ENCODE data around the gene CCDC91.

The CCDC91 gene

GRCh38 chr12:28486521-28486920 is 296.3 kb downstream of the CCDC91 start:
- Histone ChIP-seq H4K20me1 (no peaks in the 10 kb centered on the region), H3K4me3 (no peak overlapping the region), H3K36me3 (no peaks in the 10 kb centered on the region), H3K9ac (no peak overlapping the region), H3K9me3 (no peaks in the 10 kb centered on the region), H3K27ac (no peak overlapping the region), H3K27me3 (no peaks in the 10 kb centered on the region), H3K4me2 (no peak overlapping the region), H3K4me1 (no peaks in the 10 kb centered on the region)
- TF ChIP-seq Cebpa-rat (IDR thresholded peaks at IDR 0.05) = no peak

DNA sequence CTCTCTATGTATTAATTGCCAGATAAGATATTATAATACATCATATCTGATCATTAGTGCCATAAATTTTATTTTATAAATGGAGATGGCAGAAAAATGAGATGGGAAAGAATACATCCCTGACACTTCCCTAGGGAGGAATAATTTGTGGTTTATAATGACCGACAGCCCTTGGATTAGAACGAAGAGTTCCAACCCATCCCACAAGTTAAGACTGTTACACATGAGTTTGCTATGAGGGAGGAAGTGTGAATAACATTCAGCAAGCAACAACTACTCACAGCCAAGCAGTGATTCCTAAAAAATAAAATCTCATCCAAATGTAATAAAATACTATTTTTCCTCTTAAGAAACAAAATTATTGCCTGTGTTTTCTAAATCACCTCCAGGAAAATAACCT is 299.0 kb downstream of the CCDC91 start:
- Histone ChIP-seq H3K4me1 (no peaks in the 10 kb centered on the region), H3K9ac (no peak overlapping the region), H3K4me3 (no peak overlapping the region), H3K4me2 (no peak overlapping the region), H3K27ac (no peak overlapping the region), H3K27me3 (no peaks in the 10 kb centered on the region), H3K9me3 (no peaks in the 10 kb centered on the region), H4K20me1 (no peaks in the 10 kb centered on the region), H3K36me3 (no peaks in the 10 kb centered on the region)
- no peak for TF ChIP-seq Cebpa-rat (IDR thresholded peaks at IDR 0.05)

DNA sequence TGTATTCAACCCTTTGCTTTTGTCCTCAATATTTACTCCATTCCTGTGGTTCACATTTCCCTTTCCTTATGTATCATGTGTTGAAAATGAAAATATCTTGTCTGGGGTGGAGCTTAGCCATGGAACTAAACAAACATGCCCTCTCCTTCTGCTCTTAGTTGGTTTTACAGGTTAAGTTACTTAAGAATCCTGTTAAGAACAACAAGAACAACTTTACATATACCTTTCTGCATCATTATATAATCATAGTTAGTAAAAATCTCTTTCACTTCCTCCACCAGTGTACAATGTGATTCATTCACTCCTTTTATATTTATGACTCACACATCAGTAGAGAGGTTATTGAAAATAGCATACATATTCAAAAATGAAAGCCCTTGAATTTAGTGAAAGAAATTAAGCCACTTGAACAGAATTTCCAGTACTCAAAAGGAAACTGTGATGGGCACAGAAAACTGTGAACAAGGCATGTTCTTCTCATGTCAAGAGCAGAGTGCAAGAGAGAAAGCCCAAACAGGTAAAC is 307.7 kb downstream of the CCDC91 start:
- no peak for TF ChIP-seq Cebpa-rat (IDR thresholded peaks at IDR 0.05)
- Histone ChIP-seq H3K27me3 (no peaks in the 10 kb centered on the region), H3K9ac (no peak overlapping the region), H3K9me3 (no peaks in the 10 kb centered on the region), H3K27ac (no peak overlapping the region), H3K4me2 (no peak overlapping the region), H3K4me3 (no peak overlapping the region), H4K20me1 (no peaks in the 10 kb centered on the region), H3K36me3 (no peaks in the 10 kb centered on the region), H3K4me1 (no peaks in the 10 kb centered on the region)

DNA sequence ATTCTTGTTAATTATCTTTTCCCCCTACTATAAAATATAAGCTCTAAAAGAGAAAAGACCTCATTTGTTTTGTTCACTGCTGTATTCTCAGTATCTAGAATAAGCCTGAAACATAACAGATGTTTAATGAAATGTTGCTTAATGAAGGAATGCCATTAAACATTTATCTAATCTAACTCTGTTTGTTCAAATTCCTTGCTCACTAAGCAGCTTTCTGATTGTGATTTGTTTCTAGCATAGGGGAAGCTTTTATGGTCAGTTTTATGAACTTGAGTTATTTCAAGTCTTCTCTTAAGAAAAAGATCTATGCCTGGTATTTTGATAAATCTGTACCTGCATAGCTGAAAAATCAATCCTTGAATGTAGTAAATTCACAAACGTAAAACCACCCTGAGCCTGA is 308.6 kb downstream of the CCDC91 start:
- Histone ChIP-seq H3K4me3 (no peak overlapping the region), H3K9me3 (no peaks in the 10 kb centered on the region), H3K4me1 (no peaks in the 10 kb centered on the region), H3K4me2 (no peak overlapping the region), H4K20me1 (no peaks in the 10 kb centered on the region), H3K27me3 (no peaks in the 10 kb centered on the region), H3K27ac (no peak overlapping the region), H3K9ac (no peak overlapping the region), H3K36me3 (no peaks in the 10 kb centered on the region)
- no peak for TF ChIP-seq Cebpa-rat (IDR thresholded peaks at IDR 0.05)

DNA sequence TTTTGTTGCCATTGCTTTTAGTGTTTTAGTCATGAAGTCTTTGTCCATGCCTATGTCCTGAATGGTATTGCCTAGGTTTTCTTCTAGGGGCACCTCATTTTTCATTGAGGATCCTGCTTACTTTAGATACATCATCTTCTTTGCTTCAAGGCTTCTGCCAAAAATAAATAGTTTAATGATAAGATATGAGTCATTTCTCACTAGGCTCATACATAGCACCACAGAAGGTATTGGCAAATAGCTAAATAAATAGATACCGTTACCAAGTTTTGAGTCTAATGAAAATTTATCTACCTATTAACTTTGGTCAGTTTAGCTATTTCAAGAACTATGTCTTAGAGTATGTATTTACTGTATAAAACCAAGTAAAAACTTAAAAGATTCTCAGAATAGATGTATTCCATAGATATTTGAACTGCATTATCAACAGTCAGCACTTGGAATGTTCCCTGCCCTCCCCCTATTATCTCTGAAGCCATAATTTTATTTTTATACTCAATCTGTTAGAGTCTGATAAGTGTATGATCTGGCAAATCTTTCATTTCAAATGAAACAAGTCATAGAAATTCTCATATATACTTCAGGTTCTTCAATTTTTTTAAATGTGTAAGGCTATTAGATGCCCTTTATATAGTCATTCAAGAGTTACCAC is 310.2 kb downstream of the CCDC91 start:
- TF ChIP-seq Cebpa-rat (IDR thresholded peaks at IDR 0.05) = no peak
- Histone ChIP-seq H4K20me1 (no peaks in the 10 kb centered on the region), H3K9me3 (no peaks in the 10 kb centered on the region)

GRCh38 chr12:28506271-28506670 is 316.0 kb downstream of the CCDC91 start:
- Histone ChIP-seq H3K27ac (no peak overlapping the region), H3K4me2 (no peak overlapping the region), H3K27me3 (no peaks in the 10 kb centered on the region), H3K9ac (no peak overlapping the region), H3K36me3 (no peaks in the 10 kb centered on the region), H3K9me3 (no peaks in the 10 kb centered on the region), H3K4me3 (no peak overlapping the region), H3K4me1 (no peaks in the 10 kb centered on the region), H4K20me1 (no peaks in the 10 kb centered on the region)
- TF ChIP-seq Cebpa-rat (IDR thresholded peaks at IDR 0.05) = no peak

More for the DNA sequence above, 310.2 kb downstream of the CCDC91 start:
- H3K9ac ChIP-seq = no peak overlapping the region
- no peak overlapping the region for H3K4me3 ChIP-seq
- no peak overlapping the region for H3K27ac ChIP-seq
- H3K36me3 ChIP-seq = no peaks in the 10 kb centered on the region
- H3K4me1 ChIP-seq = no peaks in the 10 kb centered on the region
- H3K27me3 ChIP-seq = no peaks in the 10 kb centered on the region
- no peak overlapping the region for H3K4me2 ChIP-seq

GRCh38 chr12:28507033-28507432 is 316.8 kb downstream of the CCDC91 start:
- H3K27me3 ChIP-seq = no peaks in the 10 kb centered on the region
- no peaks in the 10 kb centered on the region for H3K4me1 ChIP-seq
- no peaks in the 10 kb centered on the region for H3K36me3 ChIP-seq
- no peak overlapping the region for H3K4me3 ChIP-seq
- H3K9me3 ChIP-seq = no peaks in the 10 kb centered on the region
- no peak overlapping the region for H3K4me2 ChIP-seq
- H3K9ac ChIP-seq = no peak overlapping the region
- no peak overlapping the region for H3K27ac ChIP-seq
- H4K20me1 ChIP-seq = no peaks in the 10 kb centered on the region
- TF ChIP-seq Cebpa-rat (IDR thresholded peaks at IDR 0.05) = no peak

DNA sequence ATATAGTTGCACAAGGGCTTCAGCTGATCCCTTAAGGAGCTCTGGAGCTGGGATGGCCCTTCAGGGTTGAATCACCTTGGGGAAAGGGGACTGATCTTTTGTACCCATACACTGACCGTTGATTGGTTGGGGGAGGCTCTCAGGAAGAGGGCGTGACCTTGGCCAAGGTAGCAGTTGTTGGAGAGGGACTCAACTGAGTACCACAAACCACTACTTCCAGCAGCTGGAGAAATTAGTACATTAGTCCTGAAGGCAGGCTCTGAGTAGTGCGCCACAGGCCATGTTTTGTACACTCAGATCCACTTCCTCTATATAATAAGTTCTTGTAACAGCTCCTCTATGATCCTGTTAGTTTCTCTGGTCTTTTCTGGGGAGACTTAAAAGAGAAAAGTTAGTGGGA is 317.6 kb downstream of the CCDC91 start:
- Histone ChIP-seq H3K4me3 (no peak overlapping the region), H4K20me1 (no peaks in the 10 kb centered on the region), H3K9me3 (no peaks in the 10 kb centered on the region), H3K27ac (no peak overlapping the region), H3K4me1 (no peaks in the 10 kb centered on the region), H3K4me2 (no peak overlapping the region), H3K27me3 (no peaks in the 10 kb centered on the region), H3K9ac (no peak overlapping the region), H3K36me3 (no peaks in the 10 kb centered on the region)
- no peak for TF ChIP-seq Cebpa-rat (IDR thresholded peaks at IDR 0.05)

- no peak for TF ChIP-seq Cebpa-rat (IDR thresholded peaks at IDR 0.05)
These were observed 322.1 kb downstream of the CCDC91 start for GRCh38 chr12:28512406-28512805.

DNA sequence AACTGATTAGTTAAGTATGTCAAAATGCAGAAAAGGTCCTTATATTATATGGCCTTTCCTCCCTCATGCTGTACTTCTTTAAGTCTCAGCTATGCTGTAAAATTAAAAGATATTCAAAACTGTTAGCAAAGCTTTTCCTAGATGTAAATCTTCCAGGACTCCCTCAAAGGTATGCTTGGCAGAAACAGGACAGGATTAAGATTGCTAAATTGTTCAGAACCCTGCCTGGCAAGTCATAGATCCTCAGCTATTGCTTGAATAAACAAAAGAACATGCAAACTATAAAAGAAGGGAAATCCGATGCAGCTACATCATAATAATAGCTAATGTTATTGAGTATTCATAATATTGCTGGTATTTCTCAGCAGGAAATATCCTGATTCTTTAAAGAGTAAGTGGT is 322.6 kb downstream of the CCDC91 start:
- no peaks in the 10 kb centered on the region for H3K36me3 ChIP-seq
- H3K4me1 ChIP-seq = no peaks in the 10 kb centered on the region
- no peaks in the 10 kb centered on the region for H3K27me3 ChIP-seq
- H3K4me2 ChIP-seq = no peak overlapping the region
- H3K27ac ChIP-seq = no peak overlapping the region
- no peaks in the 10 kb centered on the region for H4K20me1 ChIP-seq
- TF ChIP-seq Cebpa-rat (IDR thresholded peaks at IDR 0.05) = no peak
- no peaks in the 10 kb centered on the region for H3K9me3 ChIP-seq
- no peak overlapping the region for H3K4me3 ChIP-seq
- H3K9ac ChIP-seq = no peak overlapping the region

More at GRCh38 chr12:28512406-28512805, 322.1 kb downstream of the CCDC91 start:
- no peak overlapping the region for H3K4me2 ChIP-seq
- no peaks in the 10 kb centered on the region for H3K36me3 ChIP-seq
- H4K20me1 ChIP-seq = no peaks in the 10 kb centered on the region
- no peaks in the 10 kb centered on the region for H3K4me1 ChIP-seq
- no peaks in the 10 kb centered on the region for H3K9me3 ChIP-seq
- H3K27ac ChIP-seq = no peak overlapping the region
- no peaks in the 10 kb centered on the region for H3K27me3 ChIP-seq
- H3K9ac ChIP-seq = no peak overlapping the region
- H3K4me3 ChIP-seq = no peak overlapping the region

DNA sequence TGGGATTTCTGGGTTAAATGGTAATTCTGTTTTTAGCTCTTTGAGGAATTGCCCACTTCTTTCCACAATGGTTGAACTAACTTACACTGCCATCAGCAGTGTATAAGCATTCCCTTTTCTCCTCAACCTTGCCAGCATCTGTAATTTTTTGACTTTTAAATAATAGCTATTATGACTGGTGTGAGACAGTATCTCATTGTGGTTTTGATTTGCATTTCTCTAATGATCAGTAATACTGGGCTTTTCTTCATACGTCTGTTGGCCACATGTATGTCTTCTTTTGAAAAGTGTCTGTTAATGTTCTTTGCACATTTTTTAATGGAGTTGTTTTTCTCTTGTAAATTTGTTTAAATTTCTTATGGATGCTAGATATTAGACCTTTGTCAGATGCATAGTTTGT is 323.7 kb downstream of the CCDC91 start:
- Histone ChIP-seq H4K20me1 (no peaks in the 10 kb centered on the region), H3K4me2 (no peak overlapping the region), H3K9me3 (no peaks in the 10 kb centered on the region), H3K36me3 (no peaks in the 10 kb centered on the region), H3K27ac (no peak overlapping the region), H3K4me3 (no peak overlapping the region), H3K27me3 (no peaks in the 10 kb centered on the region), H3K4me1 (no peaks in the 10 kb centered on the region), H3K9ac (no peak overlapping the region)
- TF ChIP-seq Cebpa-rat (IDR thresholded peaks at IDR 0.05) = no peak
